Neural cell (in vitro differentiated cells): ENCODE measurements around the gene INPP4B. TPM values are rescaled to one million over a fixed set of nuclear protein-coding genes. Genes with fewer than 3 reads are reported as not detected.

ENCODE experiments used
- H2AFZ ChIP-seq: fragments of 200-600, 300-800 bp; sonication (generic), shearing (Covaris generic); 2 replicates; pipeline ENCODE4 v1.6.0; 2014; ENCODE audit warnings: low read depth, mild to moderate bottlenecking, antibody characterized with exemption, low read length, moderate library complexity
- H3F3A ChIP-seq: fragments of 200-600 bp; shearing (Covaris generic); 2 replicates; pipeline ENCODE4 v1.6.1; 2016; ENCODE audit warnings: mild to moderate bottlenecking, moderate library complexity, mixed read lengths, antibody characterized with exemption, low read length; ENCODE audit not compliant: insufficient read depth, poor library complexity, severe bottlenecking
- H3K27ac ChIP-seq: fragments of 200-600, 300-800 bp; sonication (generic), shearing (Covaris generic); 2 replicates; pipeline ENCODE4 v1.5.1; 2014; ENCODE audit warnings: mild to moderate bottlenecking, low read length, moderate library complexity
- H3K27me3 ChIP-seq: fragments of 300-800, 200-600 bp; sonication (generic), shearing (Covaris generic); 2 replicates; pipeline ENCODE4 v1.6.0; 2014; ENCODE audit warnings: mild to moderate bottlenecking, low read depth, low read length, moderate library complexity; ENCODE audit not compliant: insufficient read depth
- H3K36me3 ChIP-seq: fragments of 300-800, 200-600 bp; sonication (generic), shearing (Covaris generic); 2 replicates; pipeline ENCODE4 v1.5.1; 2014; ENCODE audit warnings: mild to moderate bottlenecking, antibody characterized with exemption, low read length, moderate library complexity; ENCODE audit not compliant: insufficient read depth
- H3K4me2 ChIP-seq: fragments of 300-800, 200-600 bp; sonication (generic), shearing (Covaris generic); 2 replicates; pipeline ENCODE4 v1.6.0; 2014; ENCODE audit warnings: mild to moderate bottlenecking, low read length
- H3K4me3 ChIP-seq: fragments of 300-800, 200-600 bp; sonication (generic), shearing (Covaris generic); 2 replicates; pipeline ENCODE4 v1.5.1; 2014; ENCODE audit warnings: mild to moderate bottlenecking, low read length, moderate library complexity
- H3K79me2 ChIP-seq: fragments of 200-600 bp; shearing (Covaris generic); replicated peaks from 2 replicates; pipeline ENCODE4 v1.6.0; 2014; ENCODE audit warnings: mild to moderate bottlenecking, low read length, moderate library complexity; ENCODE audit not compliant: insufficient read depth
- H3K9ac ChIP-seq: fragments of 300-800, 200-600 bp; sonication (generic), shearing (Covaris generic); 2 replicates; pipeline ENCODE4 v1.6.1; 2016; ENCODE audit warnings: mild to moderate bottlenecking, low read length, mixed read lengths
- H3K9me2 ChIP-seq: fragments of 200-600 bp; shearing (Covaris generic); 2 replicates; pipeline ENCODE4 v1.6.1; 2016; ENCODE audit warnings: mild to moderate bottlenecking, low read length, mixed read lengths; ENCODE audit not compliant: insufficient read depth
- H3K9me3 ChIP-seq: fragments of 200-600, 300-800 bp; sonication (generic), shearing (Covaris generic); 2 replicates; pipeline ENCODE4 v1.6.1; 2016; ENCODE audit warnings: mild to moderate bottlenecking, mixed run types, low read length, moderate library complexity, mixed read lengths
- H4K20me1 ChIP-seq: fragments of 200-600 bp; shearing (Covaris generic); 2 replicates; pipeline ENCODE4 v1.6.1; 2016; ENCODE audit warnings: mild to moderate bottlenecking, mixed run types; ENCODE audit not compliant: insufficient read depth
- CTCF ChIP-seq: fragments of 450-650 bp; IDR thresholded peaks from 2 replicates; pipeline ENCODE4 v1.5.1; 2014; ENCODE audit warnings: antibody characterized with exemption, mild to moderate bottlenecking, moderate library complexity; ENCODE audit not compliant: poor library complexity, severe bottlenecking
- EP300 ChIP-seq: fragments of 450-650 bp; conservative IDR thresholded peaks from 2 replicates; pipeline ENCODE4 v1.6.1; 2014; ENCODE audit warnings: antibody characterized with exemption, mild to moderate bottlenecking, moderate library complexity; ENCODE audit not compliant: poor library complexity, severe bottlenecking
- EZH2 ChIP-seq: fragments of 200-600, 300-800 bp; shearing (Covaris generic), sonication (generic); IDR thresholded peaks from 2 replicates; pipeline ENCODE4 v1.6.1; 2014; ENCODE audit warnings: antibody characterized with exemption, low read length, borderline replicate concordance, mild to moderate bottlenecking; ENCODE audit not compliant: insufficient read depth, poor library complexity, severe bottlenecking
- MXI1 ChIP-seq: fragments of 450-650 bp; conservative IDR thresholded peaks from 2 replicates; pipeline ENCODE4 v1.6.1; 2014; ENCODE audit warnings: antibody characterized with exemption, mild to moderate bottlenecking; ENCODE audit not compliant: poor library complexity, severe bottlenecking
- POLR2AphosphoS5 ChIP-seq: IDR thresholded peaks from 2 replicates; pipeline ENCODE4 v1.6.1; 2012
- RAD21 ChIP-seq: fragments of 450-650 bp; conservative IDR thresholded peaks from 2 replicates; pipeline ENCODE4 v1.6.1; 2014; ENCODE audit warnings: antibody characterized with exemption, mild to moderate bottlenecking, moderate library complexity
- REST ChIP-seq: IDR thresholded peaks from 2 replicates; pipeline ENCODE4 v1.6.1; 2012; ENCODE audit warnings: borderline replicate concordance
- SMC3 ChIP-seq: fragments of 450-650 bp; conservative IDR thresholded peaks from 2 replicates; pipeline ENCODE4 v1.6.1; 2014; ENCODE audit warnings: antibody characterized with exemption, mild to moderate bottlenecking, moderate library complexity; ENCODE audit not compliant: poor library complexity
- TAF1 ChIP-seq: IDR thresholded peaks from 2 replicates; pipeline ENCODE4 v1.6.1; 2012; ENCODE audit warnings: low read depth
- polyA plus RNA-seq: library from polyadenylated mRNA; depleted of rRNA; stranded (reverse); fragments of >200 nt; gene quantifications from 2 replicates; pipeline ENCODE4 v1.2.3, GENCODE V29; 2014

INPP4B gene
- polyA plus RNA-seq, 1 donor from 2014 or later = 0.30 TPM

- TF ChIP-seq POLR2AphosphoS5 = no peak
- H3K9ac ChIP-seq = no peak overlapping the region
- no peak overlapping the region for H3K4me2 ChIP-seq
Measured at GRCh38 chr4:142318280-142318679, 527.8 kb downstream of the INPP4B start.

GRCh38 chr4:142316913-142317312, 529.2 kb downstream of the INPP4B start:
- Histone ChIP-seq H3F3A (no peaks in the 10 kb centered on the region), H3K4me2 (no peak overlapping the region), H2AFZ (no peak overlapping the region), H3K4me3 (no peak overlapping the region), H3K79me2 (no peaks in the 10 kb centered on the region), H3K36me3 (no peaks in the 10 kb centered on the region), H3K9ac (no peak overlapping the region), H3K27me3 (peaks cover 3% of the 10 kb centered on the region), H4K20me1 (no peaks in the 10 kb centered on the region), H3K27ac (no peak overlapping the region), H3K9me3 (no peaks in the 10 kb centered on the region), H3K9me2 (no peaks in the 10 kb centered on the region)
- TF ChIP-seq EP300 = no peak
- TF ChIP-seq POLR2AphosphoS5 = no peak
- no peak for TF ChIP-seq REST
- TF ChIP-seq CTCF = no peak
- TF ChIP-seq SMC3 = no peak
- no peak for TF ChIP-seq MXI1
- TF ChIP-seq TAF1 = no peak
- TF ChIP-seq EZH2 = no peak
- TF ChIP-seq RAD21 = no peak

More at GRCh38 chr4:142318280-142318679, 527.8 kb downstream of the INPP4B start:
- Histone ChIP-seq H3K79me2 (no peaks in the 10 kb centered on the region), H3K4me3 (no peak overlapping the region), H4K20me1 (no peaks in the 10 kb centered on the region), H3F3A (no peaks in the 10 kb centered on the region), H3K27me3 (peaks cover 3% of the 10 kb centered on the region), H3K36me3 (no peaks in the 10 kb centered on the region), H3K9me3 (no peaks in the 10 kb centered on the region), H3K27ac (no peak overlapping the region), H2AFZ (no peak overlapping the region), H3K9me2 (no peaks in the 10 kb centered on the region)

GRCh38 chr4:142316025-142316424, 530.1 kb downstream of the INPP4B start:
- Histone ChIP-seq H2AFZ (no peak overlapping the region), H3K9me3 (no peaks in the 10 kb centered on the region), H3K9ac (no peak overlapping the region), H3K27ac (no peak overlapping the region), H3F3A (no peaks in the 10 kb centered on the region), H3K36me3 (no peaks in the 10 kb centered on the region), H3K79me2 (no peaks in the 10 kb centered on the region), H3K4me3 (no peak overlapping the region), H3K9me2 (no peaks in the 10 kb centered on the region), H3K4me2 (no peak overlapping the region), H3K27me3 (peaks cover 3% of the 10 kb centered on the region), H4K20me1 (no peaks in the 10 kb centered on the region)
- TF ChIP-seq RAD21 (no peak), EZH2 (no peak), EP300 (peak; percentile 95), TAF1 (no peak), SMC3 (no peak), POLR2AphosphoS5 (peak; percentile 99), MXI1 (no peak), CTCF (no peak), REST (peak; percentile 74)
